ENCODE measurements around the gene HSD17B8. TPM values are rescaled to one million over a fixed set of nuclear protein-coding genes. Genes with fewer than 3 reads are reported as not detected.

HSD17B8 gene
- total RNA-seq, 1 experiment from 2014 or later = 22.0 TPM

DNA sequence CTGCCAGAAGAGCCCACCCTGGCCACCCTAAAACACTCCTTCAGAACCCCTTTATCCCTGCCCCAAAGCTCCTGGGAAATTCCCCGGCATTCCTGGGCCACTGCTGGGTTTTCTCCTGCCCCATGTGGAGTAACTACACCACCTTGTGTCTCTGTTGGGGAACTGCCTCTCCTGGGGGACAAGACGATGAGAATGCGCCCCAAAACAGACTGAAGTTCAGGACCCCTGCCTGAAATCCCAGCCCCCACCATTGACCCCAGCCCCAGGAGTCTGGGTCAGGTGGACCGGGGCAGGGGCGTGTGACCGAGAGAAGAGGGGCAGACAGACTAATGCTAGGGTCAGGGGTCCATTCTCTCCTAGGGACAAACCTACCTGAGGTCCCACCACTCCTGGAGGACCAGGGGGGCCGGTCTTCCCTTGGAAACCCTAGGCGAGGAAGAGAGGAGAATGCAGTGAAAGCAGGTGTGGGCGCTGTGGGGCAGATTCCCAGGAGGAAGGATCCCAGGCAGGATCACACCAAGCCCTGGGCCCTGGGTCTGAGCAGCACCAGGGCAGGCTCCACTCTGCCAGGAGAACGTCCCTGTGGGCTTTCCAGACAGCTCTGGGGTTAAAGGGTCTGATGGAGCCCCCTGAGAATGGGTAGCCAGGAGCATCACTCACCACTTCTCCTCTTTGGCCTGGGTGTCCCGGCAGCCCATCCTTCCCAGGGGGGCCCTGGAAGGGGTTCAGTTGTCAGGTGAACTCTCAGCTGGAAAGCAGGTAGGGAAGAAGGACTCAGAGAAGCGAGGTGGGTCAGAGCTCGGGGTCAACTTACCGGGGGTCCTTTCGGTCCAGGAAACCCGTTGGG lies 31.5 kb upstream of the HSD17B8 start:
- no peak overlapping the region for H3K4me3 ChIP-seq (replicated peaks in 1 of 2; ENCODE audit: low read depth in 1 of 2, low read length in 2 of 2)
- H3K9ac ChIP-seq (ENCODE audit: low read length) = no peak overlapping the region
- H3K4me2 ChIP-seq (ENCODE audit: low read length) = no peak overlapping the region
- intact Hi-C loops (cut with micrococcal nuclease) = no loop called here
- ChIA-PET POLR2A (interaction anchor here (0.6 kb wide), 1 partner anchor 1461 kb away, joined by 3 read pairs; no protein-coding TSS in a partner anchor), RAD21 (ENCODE audit: low non-redundant PET in 1 of 2, low total read pairs in 2 of 2, uncharacterized antibody in 2 of 2, unreplicated experiment in 2 of 2) (no interaction called here), CTCF (interaction anchor here (0.5 to 1.1 kb wide), 5 partner anchors 24 to 158 kb away, joined by 3 to 4 read pairs (median 3); no protein-coding TSS in a partner anchor)
- H3K27me3 ChIP-seq (ENCODE audit: insufficient read depth, low read length) = no peaks in the 10 kb centered on the region
- H3K9me3 ChIP-seq (ENCODE audit: control insufficient read depth in 1 of 2, insufficient read depth in 1 of 2, low read depth in 1 of 2, low read length in 2 of 2) = no peaks in the 10 kb centered on the region
- no peaks in the 10 kb centered on the region for H4K20me1 ChIP-seq (ENCODE audit: insufficient read depth)
- H3K79me2 ChIP-seq (ENCODE audit: insufficient read depth, low read length) = no peaks in the 10 kb centered on the region
- no peaks in the 10 kb centered on the region for H3K36me3 ChIP-seq (ENCODE audit: control insufficient read depth in 1 of 2, insufficient read depth in 2 of 2, low read length in 2 of 2)
- BruUV-seq (replicated peaks) = no TSS peak
- ATAC-seq (peak; percentile 51; the same call in 1 of the 2 replicates), DNase-seq (ENCODE audit: low read depth, low spot score) (peak; percentile 13)
- no peaks in the 10 kb centered on the region for H3K4me1 ChIP-seq (ENCODE audit: control insufficient read depth in 1 of 2, insufficient read depth in 2 of 2, low read length in 2 of 2)
- H3K27ac ChIP-seq (ENCODE audit: low read depth, low read length) = no peak overlapping the region
- TF ChIP-seq REST (IDR thresholded peaks at IDR 0.05; ENCODE audit: low read depth) (no peak), CTCF (IDR thresholded peaks at IDR 0.05 in 2 of 3, conservative IDR thresholded peaks at IDR 0.05 in 1 of 3; ENCODE audit: borderline replicate concordance in 1 of 3, insufficient read depth in 1 of 3, low read depth in 2 of 3, low read length in 2 of 3) (peak; percentile 58 to 66 (median 66))
- H3K9me2 ChIP-seq (ENCODE audit: insufficient read depth) = no peaks in the 10 kb centered on the region
- H2AFZ ChIP-seq (ENCODE audit: low read depth, low read length, poor library complexity, severe bottlenecking) = no peak overlapping the region

All from HCT116 (cell line).